GM23338 (cell line): ENCODE results near the gene PXYLP1. TPM values are rescaled to one million over a fixed set of nuclear protein-coding genes. Genes with fewer than 3 reads are reported as not detected.

ENCODE experiments used
- ATAC-seq: fragments of 200-7000 bp; cut with Tn5 transposase; 3 replicates; pipeline ENCODE4 v1.9.1; 2020
- DNase-seq: peaks from one replicate; pipeline ENCODE4 v3.0.0-alpha.2; 2015; ENCODE audit warnings: low spot score
- H2AFZ ChIP-seq: fragments of 200-600 bp; sonication (generic); 2 replicates; pipeline ENCODE4 v1.8.0; 2016; ENCODE audit warnings: antibody characterized with exemption, mild to moderate bottlenecking, moderate library complexity
- H3F3A ChIP-seq: fragments of 200-600 bp; sonication (generic); replicated peaks from 2 replicates; pipeline ENCODE4 v1.8.0; 2017; ENCODE audit warnings: antibody characterized with exemption, mixed run types, low read depth
- H3K27ac ChIP-seq: fragments of 200-600 bp; sonication (generic); 2 replicates; pipeline ENCODE4 v1.6.1; 2016; ENCODE audit warnings: low read depth
- H3K27me3 ChIP-seq: fragments of 200-600 bp; sonication (generic); 2 replicates; pipeline ENCODE4 v1.8.0; 2016; ENCODE audit warnings: mild to moderate bottlenecking, mixed run types, moderate library complexity; ENCODE audit not compliant: insufficient read depth
- H3K36me3 ChIP-seq: fragments of 200-600 bp; sonication (generic); 2 replicates; pipeline ENCODE4 v1.8.0; 2016; ENCODE audit warnings: mild to moderate bottlenecking; ENCODE audit not compliant: insufficient read depth
- H3K4me1 ChIP-seq: fragments of 200-600 bp; sonication (generic); 2 replicates; pipeline ENCODE4 v1.8.0; 2016; ENCODE audit warnings: mild to moderate bottlenecking, moderate library complexity; ENCODE audit not compliant: insufficient read depth
- H3K4me2 ChIP-seq: fragments of 200-600 bp; sonication (generic); 2 replicates; pipeline ENCODE4 v1.7.1; 2017; ENCODE audit warnings: mixed run types
- H3K4me3 ChIP-seq: fragments of 200-600 bp; sonication (generic); 2 replicates; pipeline ENCODE4 v1.6.1; 2016; ENCODE audit warnings: mixed run types
- H3K79me2 ChIP-seq: fragments of 200-600 bp; sonication (generic); replicated peaks from 2 replicates; pipeline ENCODE4 v1.8.0; 2017; ENCODE audit warnings: mild to moderate bottlenecking; ENCODE audit not compliant: insufficient read depth
- H3K9me2 ChIP-seq: fragments of 200-600 bp; sonication (generic); 2 replicates; pipeline ENCODE4 v1.8.0; 2017; ENCODE audit not compliant: insufficient read depth
- H4K20me1 ChIP-seq: fragments of 200-600 bp; sonication (generic); replicated peaks from 2 replicates; pipeline ENCODE4 v1.8.0; 2017; ENCODE audit warnings: mild to moderate bottlenecking; ENCODE audit not compliant: insufficient read depth
- H3K27ac Mint-ChIP-seq: 2 replicates; pipeline ENCODE4 v1.8.0; 2020; ENCODE audit warnings: inconsistent platforms, mild to moderate bottlenecking, moderate library complexity, mixed read lengths
- H3K27me3 Mint-ChIP-seq: 3 replicates; pipeline ENCODE4 v1.8.0; 2022; ENCODE audit warnings: low read depth, mild to moderate bottlenecking, moderate library complexity, mixed read lengths, inconsistent platforms; ENCODE audit not compliant: insufficient read depth, poor library complexity
- H3K36me3 Mint-ChIP-seq: 3 replicates; pipeline ENCODE4 v1.8.0; 2021; ENCODE audit warnings: low read depth, mild to moderate bottlenecking, inconsistent platforms, moderate library complexity, mixed read lengths
- H3K4me1 Mint-ChIP-seq: 3 replicates; pipeline ENCODE4 v1.8.0; 2020; ENCODE audit warnings: mild to moderate bottlenecking, inconsistent platforms, mixed read lengths
- H3K4me3 Mint-ChIP-seq: 3 replicates; pipeline ENCODE4 v1.8.0; 2021; ENCODE audit warnings: moderate library complexity, mild to moderate bottlenecking, inconsistent platforms, mixed read lengths
- H3K9me3 Mint-ChIP-seq: 3 replicates; pipeline ENCODE4 v1.8.0; 2020; ENCODE audit warnings: moderate library complexity, mild to moderate bottlenecking, inconsistent platforms, mixed read lengths
- CREB1 ChIP-seq: fragments of 250-450 bp; sonication (Bioruptor Pico); IDR thresholded peaks from 2 replicates; pipeline ENCODE4 v1.5.0; 2020; ENCODE audit warnings: low read depth, mild to moderate bottlenecking, moderate library complexity
- EZH2 ChIP-seq: fragments of 200-600 bp; sonication (generic); IDR thresholded peaks from one replicate; pipeline ENCODE4 v1.8.0; 2017; ENCODE audit warnings: antibody characterized with exemption, mild to moderate bottlenecking, low read depth; ENCODE audit not compliant: unreplicated experiment
- EZH2phosphoT487 ChIP-seq: fragments of 200-600 bp; sonication (generic); IDR thresholded peaks from one replicate; pipeline ENCODE4 v1.8.1; 2018; ENCODE audit warnings: antibody characterized with exemption; ENCODE audit not compliant: unreplicated experiment
- JUNB ChIP-seq: IDR thresholded peaks from one replicate; pipeline ENCODE4 v1.6.1; 2016; ENCODE audit warnings: antibody characterized with exemption; ENCODE audit not compliant: unreplicated experiment
- NANOG ChIP-seq: IDR thresholded peaks from 2 replicates; pipeline ENCODE4 v1.6.1; 2016; ENCODE audit warnings: antibody characterized with exemption, borderline replicate concordance
- POLR2AphosphoS5 ChIP-seq: IDR thresholded peaks from 2 replicates; pipeline ENCODE4 v1.6.1; 2016; ENCODE audit warnings: antibody characterized with exemption, low read depth
- STAT1 ChIP-seq: IDR thresholded peaks from one replicate; pipeline ENCODE4 v1.6.1; 2016; ENCODE audit warnings: antibody characterized with exemption; ENCODE audit not compliant: unreplicated experiment
- ZNF114 ChIP-seq: fragments of 250-450 bp; sonication (Bioruptor Pico); IDR thresholded peaks from 2 replicates; pipeline ENCODE4 v1.5.0; 2020; ENCODE audit warnings: mild to moderate bottlenecking, moderate library complexity
- polyA plus RNA-seq: library from polyadenylated mRNA; unstranded; fragments of >200 nt; fragmentation: Nextera tagmentation; extraction: Ambion mirVana; gene quantifications from 2 replicates; pipeline ENCODE4 v1.2.1, GENCODE V29; 2016
- total RNA-seq: library from RNA; depleted of rRNA; stranded (reverse); fragments of >200 nt; shearing (Covaris generic); gene quantifications from 2 replicates; pipeline ENCODE4 v1.2.3, GENCODE V29; 2014
- TF ChIP-seq, protein P1 (sequence below): IDR thresholded peaks from one replicate; pipeline ENCODE4 v1.6.1; 2018; ENCODE audit warnings: antibody characterized with exemption; ENCODE audit not compliant: unreplicated experiment
- TF ChIP-seq, protein P2 (sequence below): IDR thresholded peaks from 2 replicates; pipeline ENCODE4 v1.6.1; 2016; ENCODE audit warnings: antibody characterized with exemption

Gene PXYLP1
- total and polyA plus RNA-seq, 2 experiments from 2014 or later, result 8.9 to 20.1 TPM

DNA sequence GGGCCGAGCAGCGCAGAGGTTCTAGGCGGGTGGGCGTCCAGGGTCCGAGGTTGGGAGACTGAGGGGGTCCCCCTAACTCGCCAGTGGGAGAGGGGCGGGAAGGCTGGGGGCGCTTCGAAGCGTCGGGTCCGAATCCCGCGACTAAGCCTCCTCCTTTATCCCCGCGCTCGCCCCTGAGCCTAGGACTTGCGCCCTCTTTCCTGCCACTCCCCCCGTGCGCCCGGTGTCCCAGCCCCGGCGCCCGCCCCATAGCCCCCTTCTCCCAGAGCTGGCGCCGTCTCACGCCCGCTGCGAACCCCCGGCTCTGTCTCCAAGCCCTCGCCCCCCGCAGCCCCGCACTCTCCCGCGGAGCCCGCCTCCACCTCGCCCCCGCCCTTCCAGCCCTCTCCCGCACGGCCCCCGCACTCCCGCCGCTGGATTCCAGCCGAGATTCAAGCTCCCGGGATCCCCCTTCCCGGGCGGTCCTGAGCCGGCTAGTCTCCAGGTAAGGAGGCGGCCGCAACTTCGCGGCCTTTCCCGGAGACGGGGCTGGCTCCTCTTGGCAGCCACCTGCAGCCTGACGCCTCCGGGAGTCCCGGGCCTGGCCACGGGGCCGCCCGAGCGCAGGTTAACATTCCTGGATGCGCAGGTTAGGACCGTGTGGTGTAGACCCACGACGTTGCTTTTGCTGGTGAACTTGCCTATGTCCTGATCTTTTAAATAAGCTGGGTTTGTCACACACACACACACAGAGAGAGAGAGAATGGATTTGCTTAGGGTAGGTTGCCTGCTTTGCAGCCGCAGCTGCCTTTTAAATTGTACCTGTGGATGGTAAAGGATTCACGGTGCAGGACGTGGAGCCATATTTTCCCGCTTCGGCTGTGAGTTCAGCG, 563 bp downstream of the PXYLP1 start:
- no peaks in the 10 kb centered on the region for H3K9me2 ChIP-seq
- Mint-ChIP-seq H3K27me3 (peaks cover 43% of the 10 kb centered on the region), H3K4me1 (peaks cover 47% of the 10 kb centered on the region), H3K36me3 (peaks cover 9% of the 10 kb centered on the region; the same call in 2 of the 3 replicates), H3K27ac (no peak overlapping the region), H3K9me3 (no peaks in the 10 kb centered on the region), H3K4me3 (peak overlapping the region; percentile 78)
- H3K27ac ChIP-seq, result no peak overlapping the region
- H3K27me3 ChIP-seq, result peaks cover 40% of the 10 kb centered on the region
- H3F3A ChIP-seq, result peaks cover 10% of the 10 kb centered on the region; the same call in 1 of the 2 replicates
- peaks cover 6% of the 10 kb centered on the region; the same call in 1 of the 2 replicates for H3K79me2 ChIP-seq
- peak overlapping the region; percentile 87 for H2AFZ ChIP-seq
- DNase-seq, result peak; percentile 76
- peaks cover 29% of the 10 kb centered on the region for H3K4me1 ChIP-seq
- peak; percentile 48 for ATAC-seq
- H3K4me2 ChIP-seq, result peak overlapping the region; percentile 80
- TF ChIP-seq ZNF114 (CRISPR knock-in tag) (no peak), POLR2AphosphoS5 (no peak), EZH2phosphoT487 (no peak), EZH2 (no peak), NANOG (no peak)
- TF ChIP-seq, protein P1, sequence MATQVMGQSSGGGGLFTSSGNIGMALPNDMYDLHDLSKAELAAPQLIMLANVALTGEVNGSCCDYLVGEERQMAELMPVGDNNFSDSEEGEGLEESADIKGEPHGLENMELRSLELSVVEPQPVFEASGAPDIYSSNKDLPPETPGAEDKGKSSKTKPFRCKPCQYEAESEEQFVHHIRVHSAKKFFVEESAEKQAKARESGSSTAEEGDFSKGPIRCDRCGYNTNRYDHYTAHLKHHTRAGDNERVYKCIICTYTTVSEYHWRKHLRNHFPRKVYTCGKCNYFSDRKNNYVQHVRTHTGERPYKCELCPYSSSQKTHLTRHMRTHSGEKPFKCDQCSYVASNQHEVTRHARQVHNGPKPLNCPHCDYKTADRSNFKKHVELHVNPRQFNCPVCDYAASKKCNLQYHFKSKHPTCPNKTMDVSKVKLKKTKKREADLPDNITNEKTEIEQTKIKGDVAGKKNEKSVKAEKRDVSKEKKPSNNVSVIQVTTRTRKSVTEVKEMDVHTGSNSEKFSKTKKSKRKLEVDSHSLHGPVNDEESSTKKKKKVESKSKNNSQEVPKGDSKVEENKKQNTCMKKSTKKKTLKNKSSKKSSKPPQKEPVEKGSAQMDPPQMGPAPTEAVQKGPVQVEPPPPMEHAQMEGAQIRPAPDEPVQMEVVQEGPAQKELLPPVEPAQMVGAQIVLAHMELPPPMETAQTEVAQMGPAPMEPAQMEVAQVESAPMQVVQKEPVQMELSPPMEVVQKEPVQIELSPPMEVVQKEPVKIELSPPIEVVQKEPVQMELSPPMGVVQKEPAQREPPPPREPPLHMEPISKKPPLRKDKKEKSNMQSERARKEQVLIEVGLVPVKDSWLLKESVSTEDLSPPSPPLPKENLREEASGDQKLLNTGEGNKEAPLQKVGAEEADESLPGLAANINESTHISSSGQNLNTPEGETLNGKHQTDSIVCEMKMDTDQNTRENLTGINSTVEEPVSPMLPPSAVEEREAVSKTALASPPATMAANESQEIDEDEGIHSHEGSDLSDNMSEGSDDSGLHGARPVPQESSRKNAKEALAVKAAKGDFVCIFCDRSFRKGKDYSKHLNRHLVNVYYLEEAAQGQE, result no peak
- TF ChIP-seq, protein P2, sequence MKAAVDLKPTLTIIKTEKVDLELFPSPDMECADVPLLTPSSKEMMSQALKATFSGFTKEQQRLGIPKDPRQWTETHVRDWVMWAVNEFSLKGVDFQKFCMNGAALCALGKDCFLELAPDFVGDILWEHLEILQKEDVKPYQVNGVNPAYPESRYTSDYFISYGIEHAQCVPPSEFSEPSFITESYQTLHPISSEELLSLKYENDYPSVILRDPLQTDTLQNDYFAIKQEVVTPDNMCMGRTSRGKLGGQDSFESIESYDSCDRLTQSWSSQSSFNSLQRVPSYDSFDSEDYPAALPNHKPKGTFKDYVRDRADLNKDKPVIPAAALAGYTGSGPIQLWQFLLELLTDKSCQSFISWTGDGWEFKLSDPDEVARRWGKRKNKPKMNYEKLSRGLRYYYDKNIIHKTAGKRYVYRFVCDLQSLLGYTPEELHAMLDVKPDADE, result no peak
- H3K4me3 ChIP-seq, result peak overlapping the region; percentile 83
- no peaks in the 10 kb centered on the region; the same call in 1 of the 2 replicates for H3K36me3 ChIP-seq
- H4K20me1 ChIP-seq, result peaks cover 5% of the 10 kb centered on the region

DNA sequence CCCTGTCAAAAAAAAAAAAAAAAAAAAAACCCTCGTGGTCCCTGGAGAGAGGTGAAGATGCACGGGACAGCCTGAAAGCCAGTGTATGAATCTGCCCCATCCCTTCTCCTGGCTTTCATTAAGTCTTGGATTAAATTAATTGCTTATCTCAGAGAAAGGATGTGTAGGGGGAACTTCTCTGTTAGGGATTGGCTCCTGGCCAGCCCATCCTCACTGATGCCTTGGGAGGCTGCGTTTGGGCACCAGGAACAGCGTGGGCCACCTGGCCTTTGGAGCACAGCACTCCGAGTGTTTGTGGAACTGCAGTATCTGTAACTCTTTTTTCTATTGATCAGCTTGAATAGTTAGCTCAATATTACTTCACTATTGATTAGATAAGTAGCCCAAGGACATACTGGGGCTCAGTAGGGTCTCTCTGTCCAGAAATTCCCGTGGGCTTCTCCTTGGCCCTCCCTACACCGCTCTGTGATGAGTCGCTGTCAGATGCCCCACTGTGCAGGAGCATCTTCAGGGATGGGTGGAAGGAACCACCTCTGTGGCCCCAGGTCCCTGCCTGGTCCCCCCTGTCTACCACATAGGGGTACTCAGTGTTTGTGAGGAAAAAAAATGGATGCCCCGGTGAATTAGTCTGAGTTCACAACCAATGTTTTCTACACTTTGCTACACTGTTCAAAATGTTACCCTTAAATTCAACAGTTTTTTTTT, 2.0 kb downstream of the PXYLP1 start:
- DNase-seq (no peak), ATAC-seq (no peak)
- H3K9me2 ChIP-seq, result no peaks in the 10 kb centered on the region
- H3K79me2 ChIP-seq, result peaks cover 6% of the 10 kb centered on the region; the same call in 1 of the 2 replicates
- H3K27me3 ChIP-seq, result peaks cover 40% of the 10 kb centered on the region
- Mint-ChIP-seq H3K4me3 (peak overlapping the region; percentile 78), H3K4me1 (peaks cover 48% of the 10 kb centered on the region), H3K27me3 (peaks cover 40% of the 10 kb centered on the region), H3K36me3 (peaks cover 9% of the 10 kb centered on the region; the same call in 2 of the 3 replicates), H3K9me3 (no peaks in the 10 kb centered on the region), H3K27ac (no peak overlapping the region)
- peaks cover 5% of the 10 kb centered on the region for H4K20me1 ChIP-seq
- peak overlapping the region; percentile 80 for H3K4me2 ChIP-seq
- H2AFZ ChIP-seq, result no peak overlapping the region
- peaks cover 21% of the 10 kb centered on the region for H3K4me1 ChIP-seq
- peak overlapping the region; percentile 83 for H3K4me3 ChIP-seq
- peaks cover 10% of the 10 kb centered on the region; the same call in 1 of the 2 replicates for H3F3A ChIP-seq
- no peak overlapping the region for H3K27ac ChIP-seq
- H3K36me3 ChIP-seq, result no peaks in the 10 kb centered on the region; the same call in 1 of the 2 replicates
- TF ChIP-seq CREB1 (CRISPR knock-in tag) (no peak), STAT1 (no peak), ZNF114 (CRISPR knock-in tag) (no peak), JUNB (no peak), NANOG (no peak)
- TF ChIP-seq, protein P1, result no peak
- TF ChIP-seq, protein P2, result no peak
